Ecto neural progenitor cell (in vitro differentiated cells): ENCODE measurements around the gene VHLL.
A peak's percentile ranks its signal among the peaks of the same experiment; 100 is the strongest.

ENCODE experiments used
- DNase-seq: peaks from one replicate; pipeline ENCODE4 v3.0.0-alpha.2; 2018; ENCODE audit warnings: low spot score

Gene VHLL

GRCh38 chr1:156291226-156292061 lies 7.7 kb downstream of the VHLL start:
- peak; percentile 94 for DNase-seq

- no peak for DNase-seq
Measured at GRCh38 chr1:156289857-156290256, 9.2 kb downstream of the VHLL start.

- DNase-seq, result no peak
Measured at GRCh38 chr1:156286061-156286460, 13.0 kb downstream of the VHLL start.

GRCh38 chr1:156285437-156285836 lies 13.7 kb downstream of the VHLL start:
- DNase-seq, result no peak

- no peak for DNase-seq
Measured at GRCh38 chr1:156284757-156285156, 14.3 kb downstream of the VHLL start.

GRCh38 chr1:156284112-156284511 lies 15.0 kb downstream of the VHLL start, which contains the start of gene TMEM79:
Gene TMEM79 (plus strand): TSS chr1:156284325. CDS start chr1:156285227, 902 bp downstream.
- no peak for DNase-seq

- no peak for DNase-seq
Measured at GRCh38 chr1:156283521-156283920, 15.6 kb downstream of the VHLL start.

- DNase-seq, result peak; percentile 96
Measured at GRCh38 chr1:156282479-156283222, 16.5 kb downstream of the VHLL start, which contains the start of gene SMG5. Gene SMG5 (minus strand): TSS chr1:156282825. CDS start chr1:156282680, 145 bp downstream.

- no peak for DNase-seq
Measured at GRCh38 chr1:156281693-156282478, 17.2 kb downstream of the VHLL start.

- DNase-seq, result no peak
Measured at GRCh38 chr1:156281281-156281680, 17.8 kb downstream of the VHLL start.

GRCh38 chr1:156279837-156280236 lies 19.3 kb downstream of the VHLL start:
- no peak for DNase-seq

GRCh38 chr1:156276966-156277381 lies 22.1 kb downstream of the VHLL start:
- no peak for DNase-seq

GRCh38 chr1:156276532-156276931 lies 22.6 kb downstream of the VHLL start:
- DNase-seq, result no peak

- no peak for DNase-seq
Measured at GRCh38 chr1:156270314-156270713, 28.8 kb downstream of the VHLL start.

- DNase-seq, result no peak
Measured at GRCh38 chr1:156268336-156268735, 30.8 kb downstream of the VHLL start.

- DNase-seq, result no peak
Measured at GRCh38 chr1:156266051-156266450, 33.1 kb downstream of the VHLL start.

- no peak for DNase-seq
Measured at GRCh38 chr1:156263288-156263655, 35.8 kb downstream of the VHLL start.

- no peak for DNase-seq
Measured at GRCh38 chr1:156262461-156263287, 36.4 kb downstream of the VHLL start.

- DNase-seq, result no peak
Measured at GRCh38 chr1:156260896-156261295, 38.2 kb downstream of the VHLL start.

GRCh38 chr1:156259805-156260204 lies 39.3 kb downstream of the VHLL start:
- DNase-seq, result no peak

GRCh38 chr1:156258859-156259258 lies 40.2 kb downstream of the VHLL start:
- DNase-seq, result no peak
